Measurements from ENCODE around the gene SLC6A17. TPM values are rescaled to one million over a fixed set of nuclear protein-coding genes. Genes with fewer than 3 reads are reported as not detected.

SLC6A17 gene
- total and polyA plus RNA-seq, 9 of the 15 experiments (the other 6 are each of a cell fraction or from before 2014, with no cell fraction given) = not detected

GRCh38 chr1:110220324-110220723 lies 70.0 kb downstream of the SLC6A17 start:
- Histone ChIP-seq H3K36me3 (ENCODE audit: control insufficient read depth, insufficient read depth, low read length) (no peaks in the 10 kb centered on the region), H2AFZ (ENCODE audit: low read depth, low read length) (no peak overlapping the region), H3K9me3 (replicated peaks; ENCODE audit: control insufficient read depth, insufficient read depth, low read depth, low read length) (no peaks in the 10 kb centered on the region), H3K27ac (ENCODE audit: extremely low read depth, low read depth, low read length) (no peak overlapping the region), H3K79me2 (ENCODE audit: control insufficient read depth, insufficient read depth, low read length) (no peaks in the 10 kb centered on the region), H3K4me2 (ENCODE audit: insufficient read depth, low read length) (no peak overlapping the region), H3K9me1 (ENCODE audit: control insufficient read depth, insufficient read depth, low read length) (no peaks in the 10 kb centered on the region), H4K20me1 (replicated peaks; ENCODE audit: control insufficient read depth, insufficient read depth, low read length) (peaks cover 42% of the 10 kb centered on the region), H3K9ac (ENCODE audit: insufficient read depth in 1 of 2, low read depth in 2 of 2, low read length in 2 of 2) (no peak overlapping the region), H3K4me1 (replicated peaks in 1 of 2; ENCODE audit: control insufficient read depth in 2 of 2, insufficient read depth in 2 of 2, low read length in 2 of 2) (peaks cover 0 to 10% of the 10 kb centered on the region in 2 experiments; a peak in 2 of 5 replicates), H3K4me3 (no peak overlapping the region), H3K27me3 (ENCODE audit: control insufficient read depth in 2 of 2, insufficient read depth in 2 of 2, low read length in 2 of 2) (peaks cover 30 to 74% of the 10 kb centered on the region in 2 experiments; a peak in 4 of 5 replicates)
- no peak for FAIRE-seq
- in situ Hi-C loops (cut with MboI) (no loop called here), intact Hi-C loops (cut with micrococcal nuclease) (no loop called here)
- no TSS peak for BruUV-seq (replicated peaks)
- DNase-seq (ENCODE audit: extremely low read depth in 1 of 4, low spot score in 3 of 4) = no peak
- ChIA-PET POLR2A (interaction anchor here (0.6 to 1.2 kb wide), 2 partner anchors 25 to 179 kb away, joined by 3 read pairs; no protein-coding TSS in a partner anchor), CTCF (ENCODE audit: low intra/inter-chr PET ratio) (no interaction called here)
- ATAC-seq = no peak
- 0% methylated on average over 3 of the region's 5 CpGs for WGBS (ENCODE audit: insufficient coverage, low coverage, missing lambda C conversion rate)
- TF ChIP-seq HCFC1 (IDR thresholded peaks at IDR 0.05; ENCODE audit: low read depth, low read length) (no peak), E2F3 (CRISPR knock-in tag; IDR thresholded peaks at IDR 0.05) (no peak), HEY1 (CRISPR knock-in tag; IDR thresholded peaks at IDR 0.05; ENCODE audit: borderline replicate concordance) (no peak), DMBX1 (CRISPR knock-in tag; IDR thresholded peaks at IDR 0.05; ENCODE audit: borderline replicate concordance) (no peak), HNRNPLL (IDR thresholded peaks at IDR 0.05; ENCODE audit: low read depth, low read length, poor library complexity, severe bottlenecking) (no peak), KHSRP (IDR thresholded peaks at IDR 0.05) (no peak), FOXP1 (CRISPR knock-in tag; IDR thresholded peaks at IDR 0.05) (no peak), RNF2 (IDR thresholded peaks at IDR 0.05) (no peak), KLF10 (CRISPR knock-in tag; IDR thresholded peaks at IDR 0.05) (no peak), BACH1 (tag; IDR thresholded peaks at IDR 0.05) (no peak), CTBP1 (IDR thresholded peaks at IDR 0.05; ENCODE audit: borderline replicate concordance) (no peak)
- TF ChIP-seq, protein P1, sequence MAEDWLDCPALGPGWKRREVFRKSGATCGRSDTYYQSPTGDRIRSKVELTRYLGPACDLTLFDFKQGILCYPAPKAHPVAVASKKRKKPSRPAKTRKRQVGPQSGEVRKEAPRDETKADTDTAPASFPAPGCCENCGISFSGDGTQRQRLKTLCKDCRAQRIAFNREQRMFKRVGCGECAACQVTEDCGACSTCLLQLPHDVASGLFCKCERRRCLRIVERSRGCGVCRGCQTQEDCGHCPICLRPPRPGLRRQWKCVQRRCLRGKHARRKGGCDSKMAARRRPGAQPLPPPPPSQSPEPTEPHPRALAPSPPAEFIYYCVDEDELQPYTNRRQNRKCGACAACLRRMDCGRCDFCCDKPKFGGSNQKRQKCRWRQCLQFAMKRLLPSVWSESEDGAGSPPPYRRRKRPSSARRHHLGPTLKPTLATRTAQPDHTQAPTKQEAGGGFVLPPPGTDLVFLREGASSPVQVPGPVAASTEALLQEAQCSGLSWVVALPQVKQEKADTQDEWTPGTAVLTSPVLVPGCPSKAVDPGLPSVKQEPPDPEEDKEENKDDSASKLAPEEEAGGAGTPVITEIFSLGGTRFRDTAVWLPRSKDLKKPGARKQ (CRISPR knock-in tag; IDR thresholded peaks at IDR 0.05) = no peak
- TF ChIP-seq, protein P2, sequence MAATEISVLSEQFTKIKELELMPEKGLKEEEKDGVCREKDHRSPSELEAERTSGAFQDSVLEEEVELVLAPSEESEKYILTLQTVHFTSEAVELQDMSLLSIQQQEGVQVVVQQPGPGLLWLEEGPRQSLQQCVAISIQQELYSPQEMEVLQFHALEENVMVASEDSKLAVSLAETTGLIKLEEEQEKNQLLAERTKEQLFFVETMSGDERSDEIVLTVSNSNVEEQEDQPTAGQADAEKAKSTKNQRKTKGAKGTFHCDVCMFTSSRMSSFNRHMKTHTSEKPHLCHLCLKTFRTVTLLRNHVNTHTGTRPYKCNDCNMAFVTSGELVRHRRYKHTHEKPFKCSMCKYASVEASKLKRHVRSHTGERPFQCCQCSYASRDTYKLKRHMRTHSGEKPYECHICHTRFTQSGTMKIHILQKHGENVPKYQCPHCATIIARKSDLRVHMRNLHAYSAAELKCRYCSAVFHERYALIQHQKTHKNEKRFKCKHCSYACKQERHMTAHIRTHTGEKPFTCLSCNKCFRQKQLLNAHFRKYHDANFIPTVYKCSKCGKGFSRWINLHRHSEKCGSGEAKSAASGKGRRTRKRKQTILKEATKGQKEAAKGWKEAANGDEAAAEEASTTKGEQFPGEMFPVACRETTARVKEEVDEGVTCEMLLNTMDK (IDR thresholded peaks at IDR 0.05; ENCODE audit: borderline replicate concordance, insufficient read depth, low read depth, low read length, poor library complexity, severe bottlenecking) = no peak
- TF ChIP-seq, protein P3, sequence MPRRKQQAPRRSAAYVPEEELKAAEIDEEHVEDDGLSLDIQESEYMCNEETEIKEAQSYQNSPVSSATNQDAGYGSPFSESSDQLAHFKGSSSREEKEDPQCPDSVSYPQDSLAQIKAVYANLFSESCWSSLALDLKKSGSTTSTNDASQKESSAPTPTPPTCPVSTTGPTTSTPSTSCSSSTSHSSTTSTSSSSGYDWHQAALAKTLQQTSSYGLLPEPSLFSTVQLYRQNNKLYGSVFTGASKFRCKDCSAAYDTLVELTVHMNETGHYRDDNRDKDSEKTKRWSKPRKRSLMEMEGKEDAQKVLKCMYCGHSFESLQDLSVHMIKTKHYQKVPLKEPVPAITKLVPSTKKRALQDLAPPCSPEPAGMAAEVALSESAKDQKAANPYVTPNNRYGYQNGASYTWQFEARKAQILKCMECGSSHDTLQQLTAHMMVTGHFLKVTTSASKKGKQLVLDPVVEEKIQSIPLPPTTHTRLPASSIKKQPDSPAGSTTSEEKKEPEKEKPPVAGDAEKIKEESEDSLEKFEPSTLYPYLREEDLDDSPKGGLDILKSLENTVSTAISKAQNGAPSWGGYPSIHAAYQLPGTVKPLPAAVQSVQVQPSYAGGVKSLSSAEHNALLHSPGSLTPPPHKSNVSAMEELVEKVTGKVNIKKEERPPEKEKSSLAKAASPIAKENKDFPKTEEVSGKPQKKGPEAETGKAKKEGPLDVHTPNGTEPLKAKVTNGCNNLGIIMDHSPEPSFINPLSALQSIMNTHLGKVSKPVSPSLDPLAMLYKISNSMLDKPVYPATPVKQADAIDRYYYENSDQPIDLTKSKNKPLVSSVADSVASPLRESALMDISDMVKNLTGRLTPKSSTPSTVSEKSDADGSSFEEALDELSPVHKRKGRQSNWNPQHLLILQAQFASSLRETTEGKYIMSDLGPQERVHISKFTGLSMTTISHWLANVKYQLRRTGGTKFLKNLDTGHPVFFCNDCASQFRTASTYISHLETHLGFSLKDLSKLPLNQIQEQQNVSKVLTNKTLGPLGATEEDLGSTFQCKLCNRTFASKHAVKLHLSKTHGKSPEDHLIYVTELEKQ (CRISPR knock-in tag; IDR thresholded peaks at IDR 0.05) = no peak
- TF ChIP-seq, protein P4, sequence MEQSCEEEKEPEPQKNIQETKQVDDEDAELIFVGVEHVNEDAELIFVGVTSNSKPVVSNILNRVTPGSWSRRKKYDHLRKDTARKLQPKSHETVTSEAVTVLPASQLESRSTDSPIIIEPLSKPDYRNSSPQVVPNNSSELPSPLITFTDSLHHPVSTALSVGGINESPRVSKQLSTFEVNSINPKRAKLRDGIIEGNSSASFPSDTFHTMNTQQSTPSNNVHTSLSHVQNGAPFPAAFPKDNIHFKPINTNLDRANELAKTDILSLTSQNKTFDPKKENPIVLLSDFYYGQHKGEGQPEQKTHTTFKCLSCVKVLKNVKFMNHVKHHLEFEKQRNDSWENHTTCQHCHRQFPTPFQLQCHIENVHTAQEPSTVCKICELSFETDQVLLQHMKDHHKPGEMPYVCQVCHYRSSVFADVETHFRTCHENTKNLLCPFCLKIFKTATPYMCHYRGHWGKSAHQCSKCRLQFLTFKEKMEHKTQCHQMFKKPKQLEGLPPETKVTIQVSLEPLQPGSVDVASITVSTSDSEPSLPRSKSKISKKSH (CRISPR knock-in tag; IDR thresholded peaks at IDR 0.05) = no peak

Data from K562 (cell line).